ENCODE measurements around the gene DERL3. TPM values are rescaled to one million over a fixed set of nuclear protein-coding genes. Genes with fewer than 3 reads are reported as not detected.

The DERL3 gene
- polyA plus RNA-seq, 1 experiment, result 0.27 TPM

GRCh38 chr22:23829845-23830372, 8.9 kb downstream of the DERL3 start:
- TF ChIP-seq, protein P1, sequence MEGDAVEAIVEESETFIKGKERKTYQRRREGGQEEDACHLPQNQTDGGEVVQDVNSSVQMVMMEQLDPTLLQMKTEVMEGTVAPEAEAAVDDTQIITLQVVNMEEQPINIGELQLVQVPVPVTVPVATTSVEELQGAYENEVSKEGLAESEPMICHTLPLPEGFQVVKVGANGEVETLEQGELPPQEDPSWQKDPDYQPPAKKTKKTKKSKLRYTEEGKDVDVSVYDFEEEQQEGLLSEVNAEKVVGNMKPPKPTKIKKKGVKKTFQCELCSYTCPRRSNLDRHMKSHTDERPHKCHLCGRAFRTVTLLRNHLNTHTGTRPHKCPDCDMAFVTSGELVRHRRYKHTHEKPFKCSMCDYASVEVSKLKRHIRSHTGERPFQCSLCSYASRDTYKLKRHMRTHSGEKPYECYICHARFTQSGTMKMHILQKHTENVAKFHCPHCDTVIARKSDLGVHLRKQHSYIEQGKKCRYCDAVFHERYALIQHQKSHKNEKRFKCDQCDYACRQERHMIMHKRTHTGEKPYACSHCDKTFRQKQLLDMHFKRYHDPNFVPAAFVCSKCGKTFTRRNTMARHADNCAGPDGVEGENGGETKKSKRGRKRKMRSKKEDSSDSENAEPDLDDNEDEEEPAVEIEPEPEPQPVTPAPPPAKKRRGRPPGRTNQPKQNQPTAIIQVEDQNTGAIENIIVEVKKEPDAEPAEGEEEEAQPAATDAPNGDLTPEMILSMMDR (IDR thresholded peaks at IDR 0.05; ENCODE audit: low read depth, low read length), result no peak
- peak; percentile 77 for DNase-seq (ENCODE audit: low read depth, low spot score)
- Histone ChIP-seq H3K9me3 (ENCODE audit: control insufficient read depth, insufficient read depth, low read length) (peaks cover 18% of the 10 kb centered on the region), H3K4me3 (ENCODE audit: low read depth, low read length) (no peak overlapping the region), H3K27ac (ENCODE audit: low read depth, low read length) (no peak overlapping the region), H3K27me3 (ENCODE audit: control insufficient read depth, insufficient read depth, low read length) (no peaks in the 10 kb centered on the region)
- ChIA-PET POLR2A (no interaction called here), CTCF (interaction anchor here (0.8 kb wide), 1 partner anchor 19 kb away, joined by 3 read pairs; no protein-coding TSS in a partner anchor)

DNA sequence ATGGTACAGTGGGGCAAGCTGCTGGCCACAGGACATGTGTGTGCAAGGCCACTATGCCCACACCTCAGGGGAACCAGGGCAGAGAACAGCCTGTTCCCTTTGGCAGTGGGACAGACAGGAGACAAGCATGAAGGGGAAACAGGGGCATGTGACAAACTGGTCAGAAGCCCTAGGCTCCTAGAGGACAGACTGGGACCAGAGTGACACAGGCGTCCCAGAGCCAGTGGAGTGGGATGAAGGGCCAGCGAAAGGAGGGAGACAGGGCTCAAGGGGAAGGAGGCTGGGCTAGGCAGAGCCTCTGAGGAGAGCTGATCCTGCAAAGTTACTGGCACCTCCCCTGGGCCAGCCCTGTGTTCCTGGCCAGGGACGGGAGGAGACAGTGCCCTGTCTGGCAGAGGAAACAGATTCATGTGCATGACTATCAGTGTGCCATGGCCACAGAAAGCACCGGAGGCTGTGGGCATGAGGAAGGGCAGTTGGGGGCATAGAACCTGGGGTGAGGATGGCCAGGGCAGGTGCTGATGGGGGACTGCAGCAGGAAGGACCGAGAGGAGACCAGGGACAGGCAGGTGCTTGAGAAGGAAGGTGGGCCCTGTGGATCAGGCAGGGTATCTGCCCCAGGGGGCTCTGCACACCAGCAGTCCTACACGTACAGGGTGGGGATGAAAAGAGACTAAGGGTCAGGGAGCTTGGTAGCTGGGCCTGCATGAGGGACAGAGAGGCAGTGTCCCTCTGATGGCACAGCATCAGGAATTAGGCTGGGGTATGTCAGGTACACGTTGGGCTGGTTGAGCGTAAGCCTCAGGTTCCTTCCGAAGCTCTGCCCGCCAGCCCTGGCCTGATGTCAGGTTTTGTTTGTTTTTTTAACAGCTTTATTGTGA, 9.8 kb downstream of the DERL3 start:
- no peak for DNase-seq (ENCODE audit: low read depth, low spot score)
- peaks cover 18% of the 10 kb centered on the region for H3K9me3 ChIP-seq (ENCODE audit: control insufficient read depth, insufficient read depth, low read length)
- ChIA-PET POLR2A (no interaction called here), CTCF (interaction anchor here (0.6 to 1.0 kb wide), 3 partner anchors 20 to 22 kb away, joined by 3 to 6 read pairs (median 3); no protein-coding TSS in a partner anchor)
- no peaks in the 10 kb centered on the region for H3K27me3 ChIP-seq (ENCODE audit: control insufficient read depth, insufficient read depth, low read length)
- no peak overlapping the region for H3K4me3 ChIP-seq (ENCODE audit: low read depth, low read length)
- peak overlapping the region; percentile 31 for H3K27ac ChIP-seq (ENCODE audit: low read depth, low read length)
- TF ChIP-seq, protein P1 (IDR thresholded peaks at IDR 0.05; ENCODE audit: low read depth, low read length), result no peak

DNA sequence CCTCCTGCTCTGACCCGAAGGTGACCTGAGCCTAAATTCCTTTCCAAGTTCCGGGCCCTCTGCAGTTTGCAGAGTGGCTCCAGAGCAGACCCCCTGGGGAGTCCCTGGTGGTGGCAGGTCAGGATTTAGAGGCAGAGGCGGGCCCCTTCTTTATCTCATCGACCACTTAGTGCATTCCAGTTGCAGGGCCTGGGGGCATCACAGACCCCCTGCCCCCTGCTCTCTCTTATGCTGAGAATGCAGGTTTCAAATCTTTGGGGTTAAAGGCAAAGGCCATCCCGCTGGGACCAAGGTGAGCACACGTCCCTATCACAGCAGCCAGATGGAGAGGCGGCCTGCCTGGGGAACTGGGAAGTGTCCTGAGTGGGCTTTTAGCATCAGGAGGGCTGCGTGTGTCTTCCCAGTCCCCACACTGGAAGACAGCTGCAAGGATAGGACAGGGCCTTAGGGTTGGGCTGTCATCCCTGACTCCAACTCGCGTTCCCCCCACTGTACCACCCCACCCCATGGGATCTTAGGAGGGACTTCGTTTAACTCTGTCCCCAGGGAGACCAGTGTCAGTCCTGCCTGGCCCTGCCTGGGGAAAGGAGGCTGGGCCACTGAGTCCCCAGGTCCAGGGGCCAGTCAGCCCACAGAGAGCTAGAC, 11.3 kb downstream of the DERL3 start:
- ChIA-PET CTCF (interaction anchor here (1.0 to 1.1 kb wide), 2 partner anchors 22 to 24 kb away, joined by 4 to 6 read pairs; no protein-coding TSS in a partner anchor), POLR2A (no interaction called here)
- Histone ChIP-seq H3K9me3 (ENCODE audit: control insufficient read depth, insufficient read depth, low read length) (peaks cover 18% of the 10 kb centered on the region), H3K27me3 (ENCODE audit: control insufficient read depth, insufficient read depth, low read length) (no peaks in the 10 kb centered on the region), H3K27ac (ENCODE audit: low read depth, low read length) (no peak overlapping the region), H3K4me3 (ENCODE audit: low read depth, low read length) (no peak overlapping the region)
- no peak for DNase-seq (ENCODE audit: low read depth, low spot score)
- TF ChIP-seq, protein P1 (IDR thresholded peaks at IDR 0.05; ENCODE audit: low read depth, low read length), result no peak

- Histone ChIP-seq H3K4me3 (ENCODE audit: low read depth, low read length) (no peak overlapping the region), H3K9me3 (ENCODE audit: control insufficient read depth, insufficient read depth, low read length) (peaks cover 18% of the 10 kb centered on the region), H3K27ac (ENCODE audit: low read depth, low read length) (no peak overlapping the region), H3K27me3 (ENCODE audit: control insufficient read depth, insufficient read depth, low read length) (no peaks in the 10 kb centered on the region)
- DNase-seq (ENCODE audit: low read depth, low spot score), result no peak
- TF ChIP-seq, protein P1 (IDR thresholded peaks at IDR 0.05; ENCODE audit: low read depth, low read length), result no peak
- POLR2A ChIA-PET, result no interaction called here
- CTCF ChIA-PET, result interaction anchor here (1.1 kb wide), 2 partner anchors 23 to 68 kb away, joined by 3 to 4 read pairs; partner anchors contain the start of gene MIF
These were observed 12.1 kb downstream of the DERL3 start for GRCh38 chr22:23826510-23827350.

Data from AG04450 (cell line).